Inflammatory macrophage treated with lipopolysaccharide for 4 hours (primary cell): Measurements from ENCODE around the gene ABLIM3.
A peak's percentile ranks its signal among the peaks of the same experiment; 100 is the strongest.

Experiments
- DNase-seq: peaks from one replicate; pipeline ENCODE4 v3.0.0-alpha.2; 2020

The ABLIM3 gene

GRCh38 chr5:149195337-149195887 is 54.1 kb downstream of the ABLIM3 start:
- no peak for DNase-seq

GRCh38 chr5:149195962-149196361 is 54.7 kb downstream of the ABLIM3 start:
- DNase-seq = no peak

GRCh38 chr5:149198148-149198547 is 56.9 kb downstream of the ABLIM3 start:
- DNase-seq = no peak

- DNase-seq = no peak
Observed at GRCh38 chr5:149200355-149200754, 59.1 kb downstream of the ABLIM3 start.

- no peak for DNase-seq
Observed at GRCh38 chr5:149201121-149201637, 59.9 kb downstream of the ABLIM3 start.

- DNase-seq = no peak
Observed at GRCh38 chr5:149202910-149203451, 61.7 kb downstream of the ABLIM3 start.

- no peak for DNase-seq
Observed at GRCh38 chr5:149203921-149204441, 62.7 kb downstream of the ABLIM3 start.

GRCh38 chr5:149205625-149206523 is 64.6 kb downstream of the ABLIM3 start:
- DNase-seq = no peak

- no peak for DNase-seq
Observed at GRCh38 chr5:149206524-149207141, 65.3 kb downstream of the ABLIM3 start.

- DNase-seq = no peak
Observed at GRCh38 chr5:149207831-149208230, 66.5 kb downstream of the ABLIM3 start.

GRCh38 chr5:149210225-149210624 is 68.9 kb downstream of the ABLIM3 start:
- no peak for DNase-seq

- no peak for DNase-seq
Observed at GRCh38 chr5:149210968-149211490, 69.7 kb downstream of the ABLIM3 start.

GRCh38 chr5:149211566-149211965 is 70.3 kb downstream of the ABLIM3 start:
- no peak for DNase-seq

- no peak for DNase-seq
Observed at GRCh38 chr5:149212198-149212951, 71.1 kb downstream of the ABLIM3 start.

- no peak for DNase-seq
Observed at GRCh38 chr5:149213264-149213880, 72.1 kb downstream of the ABLIM3 start.

- peak; percentile 22 for DNase-seq
Observed at GRCh38 chr5:149215478-149216090, 74.3 kb downstream of the ABLIM3 start.

GRCh38 chr5:149216496-149216895 is 75.2 kb downstream of the ABLIM3 start:
- peak; percentile 17 for DNase-seq

- no peak for DNase-seq
Observed at GRCh38 chr5:149217096-149217802, 76.0 kb downstream of the ABLIM3 start.

GRCh38 chr5:149217803-149218155 is 76.5 kb downstream of the ABLIM3 start:
- DNase-seq = no peak

- DNase-seq = no peak
Observed at GRCh38 chr5:149219584-149219983, 78.3 kb downstream of the ABLIM3 start.

GRCh38 chr5:149220750-149221149 is 79.5 kb downstream of the ABLIM3 start:
- DNase-seq = no peak
